Ishikawa (cell line): ENCODE data around the gene PRSS27.

ENCODE experiments used
- EGR1 ChIP-seq: IDR thresholded peaks from 2 replicates; pipeline ENCODE4 v1.6.1; 2012
- EP300 ChIP-seq: IDR thresholded peaks from 2 replicates; pipeline ENCODE4 v1.6.1; 2012; ENCODE audit warnings: borderline replicate concordance
- FOXM1 ChIP-seq: IDR thresholded peaks from 2 replicates; pipeline ENCODE4 v1.6.1; 2012; ENCODE audit warnings: low read depth, borderline replicate concordance
- MAX ChIP-seq: IDR thresholded peaks from 2 replicates; pipeline ENCODE4 v1.6.1; 2012
- RAD21 ChIP-seq: IDR thresholded peaks from 2 replicates; pipeline ENCODE4 v1.6.1; 2012; ENCODE audit warnings: low read depth
- TEAD4 ChIP-seq: IDR thresholded peaks from 2 replicates; pipeline ENCODE4 v1.6.1; 2012
- YY1 ChIP-seq: IDR thresholded peaks from 2 replicates; pipeline ENCODE4 v1.6.1; 2012; ENCODE audit warnings: low read depth
- TF ChIP-seq, protein P1 (sequence below): IDR thresholded peaks from 2 replicates; pipeline ENCODE4 v1.6.1; 2012; ENCODE audit warnings: low read depth, mild to moderate bottlenecking
- TF ChIP-seq, protein P2 (sequence below): IDR thresholded peaks from 2 replicates; pipeline ENCODE4 v1.6.1; 2012

GRCh38 chr16:2736476-2737237 is 16.6 kb upstream of the PRSS27 start:
- TF ChIP-seq MAX (no peak), YY1 (no peak), EP300 (no peak), RAD21 (no peak), TEAD4 (no peak), EGR1 (no peak), FOXM1 (no peak)
- TF ChIP-seq, protein P1, sequence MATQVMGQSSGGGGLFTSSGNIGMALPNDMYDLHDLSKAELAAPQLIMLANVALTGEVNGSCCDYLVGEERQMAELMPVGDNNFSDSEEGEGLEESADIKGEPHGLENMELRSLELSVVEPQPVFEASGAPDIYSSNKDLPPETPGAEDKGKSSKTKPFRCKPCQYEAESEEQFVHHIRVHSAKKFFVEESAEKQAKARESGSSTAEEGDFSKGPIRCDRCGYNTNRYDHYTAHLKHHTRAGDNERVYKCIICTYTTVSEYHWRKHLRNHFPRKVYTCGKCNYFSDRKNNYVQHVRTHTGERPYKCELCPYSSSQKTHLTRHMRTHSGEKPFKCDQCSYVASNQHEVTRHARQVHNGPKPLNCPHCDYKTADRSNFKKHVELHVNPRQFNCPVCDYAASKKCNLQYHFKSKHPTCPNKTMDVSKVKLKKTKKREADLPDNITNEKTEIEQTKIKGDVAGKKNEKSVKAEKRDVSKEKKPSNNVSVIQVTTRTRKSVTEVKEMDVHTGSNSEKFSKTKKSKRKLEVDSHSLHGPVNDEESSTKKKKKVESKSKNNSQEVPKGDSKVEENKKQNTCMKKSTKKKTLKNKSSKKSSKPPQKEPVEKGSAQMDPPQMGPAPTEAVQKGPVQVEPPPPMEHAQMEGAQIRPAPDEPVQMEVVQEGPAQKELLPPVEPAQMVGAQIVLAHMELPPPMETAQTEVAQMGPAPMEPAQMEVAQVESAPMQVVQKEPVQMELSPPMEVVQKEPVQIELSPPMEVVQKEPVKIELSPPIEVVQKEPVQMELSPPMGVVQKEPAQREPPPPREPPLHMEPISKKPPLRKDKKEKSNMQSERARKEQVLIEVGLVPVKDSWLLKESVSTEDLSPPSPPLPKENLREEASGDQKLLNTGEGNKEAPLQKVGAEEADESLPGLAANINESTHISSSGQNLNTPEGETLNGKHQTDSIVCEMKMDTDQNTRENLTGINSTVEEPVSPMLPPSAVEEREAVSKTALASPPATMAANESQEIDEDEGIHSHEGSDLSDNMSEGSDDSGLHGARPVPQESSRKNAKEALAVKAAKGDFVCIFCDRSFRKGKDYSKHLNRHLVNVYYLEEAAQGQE, result no peak
- TF ChIP-seq, protein P2, sequence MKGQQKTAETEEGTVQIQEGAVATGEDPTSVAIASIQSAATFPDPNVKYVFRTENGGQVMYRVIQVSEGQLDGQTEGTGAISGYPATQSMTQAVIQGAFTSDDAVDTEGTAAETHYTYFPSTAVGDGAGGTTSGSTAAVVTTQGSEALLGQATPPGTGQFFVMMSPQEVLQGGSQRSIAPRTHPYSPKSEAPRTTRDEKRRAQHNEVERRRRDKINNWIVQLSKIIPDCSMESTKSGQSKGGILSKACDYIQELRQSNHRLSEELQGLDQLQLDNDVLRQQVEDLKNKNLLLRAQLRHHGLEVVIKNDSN, result no peak
